22Rv1 (cell line): ENCODE results near the gene VSIR.

Experiments
- CTCF ChIP-seq: fragments of 450-650 bp; IDR thresholded peaks from 2 replicates; pipeline ENCODE4 v1.5.1; 2017; ENCODE audit warnings: mild to moderate bottlenecking
- ZFX ChIP-seq: fragments of 450-650 bp; IDR thresholded peaks from 2 replicates; pipeline ENCODE4 v1.6.1; 2017; ENCODE audit warnings: antibody characterized with exemption, borderline replicate concordance

DNA sequence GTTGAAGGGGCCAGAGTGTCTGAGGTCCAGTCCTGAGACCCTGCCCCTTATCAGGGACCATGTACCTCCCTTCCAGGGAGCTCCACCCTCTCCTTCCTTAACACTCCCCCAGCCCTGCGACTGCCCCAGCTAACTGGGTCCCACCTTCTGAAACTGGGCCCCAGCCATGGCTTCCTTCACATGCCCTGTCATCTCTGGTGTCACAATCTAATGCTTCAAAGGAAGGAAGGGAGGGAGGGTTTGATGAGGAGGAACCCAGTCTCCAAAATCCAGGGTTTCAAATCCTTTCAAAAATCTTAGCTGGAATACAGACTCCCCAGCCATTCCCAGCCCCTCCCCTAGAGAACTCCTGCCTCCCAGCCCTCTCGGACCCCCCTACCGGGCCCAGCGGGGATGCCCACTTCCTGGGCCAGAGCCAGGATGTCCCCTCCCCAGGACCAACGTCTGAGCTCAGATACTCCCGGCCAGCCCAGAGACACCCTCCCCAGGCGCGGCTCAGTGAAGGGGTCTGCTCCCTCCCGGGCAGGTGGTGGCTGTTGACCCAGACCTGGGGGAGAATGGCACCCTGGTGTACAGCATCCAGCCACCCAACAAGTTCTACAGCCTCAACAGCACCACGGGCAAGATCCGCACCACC is 71.7 kb downstream of the VSIR start:
- TF ChIP-seq CTCF (no peak), ZFX (no peak)
